Measurements from ENCODE around the gene PAOX. TPM values are rescaled to one million over a fixed set of nuclear protein-coding genes. Genes with fewer than 3 reads are reported as not detected.

PAOX gene
- total RNA-seq, 6 experiments from 2014 or later, result 9.4 to 15.9 (median 11.9) TPM

DNA sequence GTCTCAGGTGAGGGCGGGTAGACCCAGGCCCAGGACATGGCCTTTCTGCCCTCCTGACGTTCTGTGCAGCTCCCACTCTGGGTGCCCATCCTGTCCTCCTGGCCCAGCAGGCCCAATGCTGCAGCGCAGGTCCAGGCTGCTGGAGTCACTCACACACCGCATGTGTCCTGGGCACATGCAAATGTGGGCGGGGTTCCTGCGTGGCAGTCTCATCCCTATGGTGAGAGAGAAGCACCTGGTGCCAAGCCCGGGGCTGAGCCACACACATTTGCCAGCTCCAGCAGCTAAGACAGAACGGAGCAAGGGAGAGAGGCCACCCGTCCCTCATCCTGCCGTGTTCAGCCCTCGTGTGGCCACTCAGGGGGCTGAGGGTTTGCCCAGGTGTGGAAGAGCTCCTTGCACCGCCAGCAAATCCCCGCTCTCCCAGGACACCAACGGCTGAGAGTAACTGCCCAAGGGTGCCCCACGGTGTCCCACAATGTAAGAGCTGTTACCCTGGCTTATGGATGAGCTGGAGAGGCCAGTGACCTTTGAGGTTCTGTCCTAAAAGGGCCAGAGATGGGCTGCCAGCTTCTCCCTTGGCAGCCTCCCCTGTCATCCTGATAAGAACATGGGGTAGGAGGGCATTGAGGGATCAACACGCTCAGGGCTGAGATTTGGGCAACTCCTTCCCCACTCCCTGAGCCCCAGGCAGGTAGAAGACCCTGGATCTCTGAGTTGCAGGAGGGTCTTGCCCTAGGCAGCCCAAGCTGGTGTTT, 25.7 kb upstream of the PAOX start:
- DNase-seq (peak; percentile 72 to 89 (median 87)), ATAC-seq (peak; percentile 31 to 45 (median 42))
- H3K4me1 ChIP-seq, result peaks cover 0 to 82% (median 38%) of the 10 kb centered on the region in 4 donors
- TF ChIP-seq POLR2A (IDR thresholded peaks at IDR 0.05), result peak; percentile 27
- TF ChIP-seq, protein P1, sequence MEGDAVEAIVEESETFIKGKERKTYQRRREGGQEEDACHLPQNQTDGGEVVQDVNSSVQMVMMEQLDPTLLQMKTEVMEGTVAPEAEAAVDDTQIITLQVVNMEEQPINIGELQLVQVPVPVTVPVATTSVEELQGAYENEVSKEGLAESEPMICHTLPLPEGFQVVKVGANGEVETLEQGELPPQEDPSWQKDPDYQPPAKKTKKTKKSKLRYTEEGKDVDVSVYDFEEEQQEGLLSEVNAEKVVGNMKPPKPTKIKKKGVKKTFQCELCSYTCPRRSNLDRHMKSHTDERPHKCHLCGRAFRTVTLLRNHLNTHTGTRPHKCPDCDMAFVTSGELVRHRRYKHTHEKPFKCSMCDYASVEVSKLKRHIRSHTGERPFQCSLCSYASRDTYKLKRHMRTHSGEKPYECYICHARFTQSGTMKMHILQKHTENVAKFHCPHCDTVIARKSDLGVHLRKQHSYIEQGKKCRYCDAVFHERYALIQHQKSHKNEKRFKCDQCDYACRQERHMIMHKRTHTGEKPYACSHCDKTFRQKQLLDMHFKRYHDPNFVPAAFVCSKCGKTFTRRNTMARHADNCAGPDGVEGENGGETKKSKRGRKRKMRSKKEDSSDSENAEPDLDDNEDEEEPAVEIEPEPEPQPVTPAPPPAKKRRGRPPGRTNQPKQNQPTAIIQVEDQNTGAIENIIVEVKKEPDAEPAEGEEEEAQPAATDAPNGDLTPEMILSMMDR (IDR thresholded peaks at IDR 0.05), result no peak
- H3K36me3 ChIP-seq, result peaks cover 0 to 4% (median 0%) of the 10 kb centered on the region in 4 donors
- intact Hi-C loops (cut with DNase I), result no loop called here
- no peak overlapping the region for H3K4me3 ChIP-seq
- H3K27ac ChIP-seq, result peak overlapping the region in 2 of 3 donors; percentile 56 to 57
- no peaks in the 10 kb centered on the region for H3K9me3 ChIP-seq
- WGBS (ENCODE audit: insufficient coverage, low coverage, low lambda C conversion rate, missing lambda C conversion rate), result 15% methylated on average over 2 of the region's 16 CpGs
- no peaks in the 10 kb centered on the region for H3K27me3 ChIP-seq

DNA sequence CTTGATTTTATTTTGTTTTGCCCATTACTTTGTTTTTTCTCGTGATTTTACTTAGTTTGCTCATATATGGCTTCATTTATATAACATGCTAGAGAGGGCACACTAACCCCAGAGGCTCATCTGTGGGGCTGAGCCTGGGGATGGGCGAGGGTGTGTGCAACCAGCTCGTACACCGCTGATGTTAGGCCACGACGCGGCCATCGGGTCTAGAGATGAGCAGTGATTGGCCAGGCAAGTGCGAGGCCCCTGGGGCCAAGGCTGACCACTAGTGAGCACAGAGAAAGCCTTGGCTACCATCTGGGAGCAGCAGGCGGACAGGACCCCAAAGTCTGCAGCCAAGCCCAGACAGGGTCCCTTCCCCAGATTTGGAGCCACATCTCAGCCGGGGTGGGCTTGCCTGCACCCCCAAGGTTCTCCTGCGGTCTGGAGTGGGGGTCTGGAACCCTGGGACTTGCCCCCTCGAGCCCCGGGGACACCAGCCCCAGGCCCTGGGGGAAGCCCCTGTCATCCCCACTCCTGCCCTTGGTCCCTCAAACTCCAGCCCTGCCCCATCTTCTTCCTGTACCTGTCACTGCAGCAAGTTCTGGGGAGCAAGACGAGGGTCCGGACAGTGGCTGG, 25.0 kb upstream of the PAOX start:
- Histone ChIP-seq H3K4me1 (peaks cover 0 to 87% (median 42%) of the 10 kb centered on the region in 4 donors), H3K36me3 (peaks cover 0 to 4% (median 0%) of the 10 kb centered on the region in 4 donors), H3K27me3 (no peaks in the 10 kb centered on the region), H3K4me3 (no peak overlapping the region), H3K9me3 (no peaks in the 10 kb centered on the region), H3K27ac (peak overlapping the region in 1 of 3 donors; percentile 57)
- intact Hi-C loops (cut with DNase I), result no loop called here
- TF ChIP-seq POLR2A (IDR thresholded peaks at IDR 0.05), result no peak
- TF ChIP-seq, protein P1 (IDR thresholded peaks at IDR 0.05), result no peak
- WGBS (ENCODE audit: insufficient coverage, low coverage, low lambda C conversion rate, missing lambda C conversion rate), result 65% methylated on average over 7 of the region's 16 CpGs
- ATAC-seq, result no peak
- DNase-seq, result peak in 1 of 3 donors; percentile 47

DNA sequence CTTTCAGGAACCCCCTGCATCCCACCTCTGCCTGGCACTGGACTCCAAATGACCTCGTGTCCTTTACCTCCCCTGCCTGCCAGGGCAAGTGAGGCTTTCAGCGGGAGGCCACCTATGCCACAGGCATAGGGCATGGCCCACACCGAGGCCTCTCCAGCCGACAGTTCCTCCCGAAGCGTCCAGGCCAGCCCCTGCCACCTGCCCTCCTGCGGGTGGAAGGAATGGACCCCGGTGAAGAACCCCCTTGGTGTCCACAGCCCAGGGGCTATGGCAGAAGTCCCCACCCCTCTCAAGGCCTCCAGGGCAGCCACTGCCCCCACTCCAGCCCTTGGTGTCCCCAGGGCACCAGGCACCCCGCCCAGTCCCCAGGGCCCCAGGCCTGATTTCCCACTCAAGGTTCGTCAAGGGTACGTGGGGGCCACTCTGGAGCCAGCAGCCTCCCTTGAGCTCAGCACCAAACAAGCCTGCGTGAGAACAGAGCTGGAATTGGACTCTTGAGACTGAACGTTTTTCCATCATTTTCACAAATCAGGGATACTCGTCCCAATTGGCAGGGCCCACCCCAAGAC, 24.3 kb upstream of the PAOX start:
- Histone ChIP-seq H3K9me3 (no peaks in the 10 kb centered on the region), H3K27me3 (no peaks in the 10 kb centered on the region), H3K4me3 (no peak overlapping the region), H3K27ac (peak overlapping the region in 1 of 3 donors; percentile 9), H3K4me1 (peaks cover 0 to 87% (median 43%) of the 10 kb centered on the region in 4 donors), H3K36me3 (peaks cover 0 to 4% (median 0%) of the 10 kb centered on the region in 4 donors)
- 80% methylated on average over 4 of the region's 14 CpGs for WGBS (ENCODE audit: insufficient coverage, low coverage, low lambda C conversion rate, missing lambda C conversion rate)
- no peak for ATAC-seq
- no peak for TF ChIP-seq POLR2A (IDR thresholded peaks at IDR 0.05)
- TF ChIP-seq, protein P1 (IDR thresholded peaks at IDR 0.05), result no peak
- intact Hi-C loops (cut with DNase I), result no loop called here
- DNase-seq, result peak in 1 of 3 donors; percentile 56

DNA sequence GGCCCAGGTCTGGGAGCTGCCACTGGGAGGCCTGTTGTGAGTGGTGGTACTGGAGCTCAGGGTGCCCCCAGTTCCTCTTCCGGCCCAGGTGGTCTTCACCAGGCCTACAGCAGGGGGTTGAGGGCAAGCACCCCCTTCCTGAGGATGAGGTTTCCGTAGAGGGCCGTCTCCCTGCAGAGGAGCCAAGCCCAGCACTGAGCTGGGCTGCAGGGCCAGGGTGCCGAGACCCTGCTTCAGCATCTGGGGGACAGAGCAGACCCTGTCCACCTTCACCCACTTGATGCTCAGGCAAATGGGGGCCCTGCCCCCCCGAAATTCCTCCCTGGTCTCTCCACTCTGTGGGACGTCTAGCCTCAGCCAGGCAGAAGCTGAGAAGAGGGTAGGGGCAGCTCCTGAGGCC, 23.8 kb upstream of the PAOX start:
- Histone ChIP-seq H3K36me3 (peaks cover 0 to 4% (median 0%) of the 10 kb centered on the region in 4 donors), H3K4me1 (peaks cover 0 to 86% (median 40%) of the 10 kb centered on the region in 4 donors), H3K4me3 (no peak overlapping the region), H3K27ac (peak overlapping the region in 1 of 3 donors; percentile 9), H3K9me3 (no peaks in the 10 kb centered on the region), H3K27me3 (no peaks in the 10 kb centered on the region)
- TF ChIP-seq, protein P1 (IDR thresholded peaks at IDR 0.05), result no peak
- TF ChIP-seq POLR2A (IDR thresholded peaks at IDR 0.05), result no peak
- DNase-seq (no peak), ATAC-seq (no peak)
- 55% methylated on average over 1 of the region's 6 CpGs for WGBS (ENCODE audit: insufficient coverage, low coverage, low lambda C conversion rate, missing lambda C conversion rate)
- intact Hi-C loops (cut with DNase I), result no loop called here

Measured in right lobe of liver (tissue), 6 donors.